Psoas muscle (tissue), 8 donors: ENCODE measurements around the gene C2CD4B. TPM values are rescaled to one million over a fixed set of nuclear protein-coding genes. Genes with fewer than 3 reads are reported as not detected.
A peak's percentile ranks its signal among the peaks of the same experiment; 100 is the strongest.

ENCODE experiments used
- ATAC-seq, 4 donors: fragments of 200-7000 bp; cut with Tn5 transposase; one replicate each; pipeline ENCODE4 v1.9.1; 2020; ENCODE audit warnings: moderate library complexity in 3 of 4, mild to moderate bottlenecking in 2 of 4
- DNase-seq, 2 donors: peaks; one replicate each; pipeline ENCODE4 v3.0.0-alpha.2; 2020
- H3K27ac ChIP-seq: fragments of 200-600 bp; one replicate; pipeline ENCODE4 v1.8.0; 2022
- H3K27me3 ChIP-seq, 3 donors: fragments of 200-600 bp in 1 of 3; one replicate each; pipeline versions ENCODE4 v1.6.1 to v1.8.0; 2013 to 2022; ENCODE audit warnings: low read length in 2 of 3, mild to moderate bottlenecking in 2 of 3, moderate library complexity in 1 of 3; ENCODE audit not compliant: insufficient read depth in 3 of 3
- H3K36me3 ChIP-seq, 2 donors: fragments of 200-600 bp in 1 of 2; one replicate each; pipeline versions ENCODE4 v1.6.1 to v1.8.0; 2013 to 2022; ENCODE audit warnings: low read depth in 1 of 2, mild to moderate bottlenecking in 1 of 2, moderate library complexity in 1 of 2; ENCODE audit not compliant: insufficient read depth in 1 of 2
- H3K4me1 ChIP-seq: fragments of 200-600 bp; one replicate; pipeline ENCODE4 v1.8.0; 2022
- H3K4me3 ChIP-seq: fragments of 200-600 bp; one replicate; pipeline ENCODE4 v1.8.0; 2022; ENCODE audit warnings: mild to moderate bottlenecking
- H3K9me3 ChIP-seq: fragments of 200-600 bp; one replicate; pipeline ENCODE4 v1.8.0; 2022
- CTCF ChIP-seq: fragments of 200-600 bp; IDR thresholded peaks from one replicate; pipeline ENCODE4 v1.8.0; 2022; ENCODE audit warnings: antibody characterized with exemption
- WGBS, 3 donors: extraction: QIAGEN DNeasy Blood & Tissue Kit; methylation state at CpG; one replicate each; pipeline versions ENCODE4 v1.1.6 to v1.1.7; 2013; 5-methylcytosine and 5-hydroxymethylcytosine counted together
- intact Hi-C, 2 donors: fragments of 100-400 bp; cut with DNase I; formaldehyde crosslinking; loops; one replicate each; pipeline versions ENCODE4 v1.11.0 to v1.14.2; 2022
- polyA plus RNA-seq, 3 donors: library from polyadenylated mRNA; stranded (reverse); fragments of 200-250 nt; gene quantifications; one replicate each; pipeline ENCODE4 v1.2.3, GENCODE V29; 2013
- total RNA-seq, 4 donors: library from RNA; stranded (reverse); fragmentation: NEBNext Ultra II Directional in 2 of 4; extraction: Animal tissue kit (Norgen Biotek cat#: 25700) in 2 of 4; gene quantifications; one replicate each; pipeline versions ENCODE4 v1.2.1 to v1.2.4, GENCODE V29; 2021 to 2023
- donor health status: healthy with polysubstance abuse.
- donor health status: DM: no; HTN: no; CAD: no; lungs with moderate emphysema.
- donor health status: Bipolar disorder and iron deficiency.
- donor health status: healthy.
- donor health status: DM: yes; HTN: yes; CAD: no.
- donor health status: DM: no; HTN: no; CAD: no.
- donor health status: DM: no; HTN: no; CAD: no.
- donor health status: DM: yes; HTN: yes; CAD: no.

The C2CD4B gene
- total and polyA plus RNA-seq, 7 donors = 0.17 to 8.6 (median 1.0) TPM

GRCh38 chr15:62188744-62189143 lies 23.7 kb upstream of the C2CD4B start:
- intact Hi-C loops = no loop called here
- DNase-seq (no peak), ATAC-seq (no peak)
- Histone ChIP-seq H3K4me1 (peaks cover 5% of the 10 kb centered on the region), H3K27me3 (peaks cover 0 to 8% (median 0%) of the 10 kb centered on the region in 3 donors), H3K36me3 (no peaks in the 10 kb centered on the region), H3K9me3 (no peaks in the 10 kb centered on the region), H3K4me3 (no peak overlapping the region), H3K27ac (no peak overlapping the region)
- 85 to 92% (median 88%) methylated on average over 5 of the region's 5 CpGs for WGBS, 3 donors
- no peak for TF ChIP-seq CTCF

- no peak overlapping the region for H3K4me3 ChIP-seq
- ATAC-seq (peak; percentile 72 to 89 (median 80)), DNase-seq (no peak)
- no peak for TF ChIP-seq CTCF
- no peaks in the 10 kb centered on the region for H3K36me3 ChIP-seq
- WGBS, 3 donors = 69 to 77% (median 76%) methylated on average over 1 of the region's 1 CpG
- no peak overlapping the region for H3K27ac ChIP-seq
- H3K27me3 ChIP-seq = peaks cover 0 to 4% (median 0%) of the 10 kb centered on the region in 3 donors
- intact Hi-C loops = no loop called here
- peaks cover 5% of the 10 kb centered on the region for H3K4me1 ChIP-seq
- H3K9me3 ChIP-seq = no peaks in the 10 kb centered on the region
These were observed 22.8 kb upstream of the C2CD4B start for GRCh38 chr15:62187910-62188309.

- no peaks in the 10 kb centered on the region for H3K9me3 ChIP-seq
- WGBS, 3 donors = 11 to 16% (median 14%) methylated on average over 5 of the region's 5 CpGs
- H3K36me3 ChIP-seq = no peaks in the 10 kb centered on the region
- no peak overlapping the region for H3K27ac ChIP-seq
- no peak for TF ChIP-seq CTCF
- peaks cover 0 to 3% (median 0%) of the 10 kb centered on the region in 3 donors for H3K27me3 ChIP-seq
- intact Hi-C loops = no loop called here
- no peak overlapping the region for H3K4me3 ChIP-seq
- ATAC-seq = peak; percentile 77 to 88 (median 82)
- DNase-seq = peak in 1 of 2 donors; percentile 18
- H3K4me1 ChIP-seq = peaks cover 5% of the 10 kb centered on the region
These were observed 22.3 kb upstream of the C2CD4B start for GRCh38 chr15:62187425-62187824.

GRCh38 chr15:62186578-62186977 lies 21.5 kb upstream of the C2CD4B start:
- Histone ChIP-seq H3K27ac (no peak overlapping the region), H3K4me3 (no peak overlapping the region), H3K9me3 (no peaks in the 10 kb centered on the region), H3K36me3 (no peaks in the 10 kb centered on the region), H3K4me1 (peaks cover 5% of the 10 kb centered on the region), H3K27me3 (peaks cover 0 to 3% (median 0%) of the 10 kb centered on the region in 3 donors)
- 98 to 99% (median 98%) methylated on average over 17 to 27 of the region's 27 CpGs for WGBS, 3 donors
- no peak for TF ChIP-seq CTCF
- ATAC-seq = no peak
- no peak for DNase-seq
- intact Hi-C loops = no loop called here

GRCh38 chr15:62183130-62183529 lies 18.0 kb upstream of the C2CD4B start:
- no peak for ATAC-seq
- peaks cover 0 to 3% (median 0%) of the 10 kb centered on the region in 3 donors for H3K27me3 ChIP-seq
- no peak for DNase-seq
- no peak overlapping the region for H3K27ac ChIP-seq
- intact Hi-C loops = no loop called here
- TF ChIP-seq CTCF = no peak
- H3K9me3 ChIP-seq = no peaks in the 10 kb centered on the region
- peaks cover 5% of the 10 kb centered on the region for H3K4me1 ChIP-seq
- H3K4me3 ChIP-seq = no peak overlapping the region
- no peaks in the 10 kb centered on the region for H3K36me3 ChIP-seq
